ENCODE measurements around the gene IL1R2.

Gene IL1R2, protein sequence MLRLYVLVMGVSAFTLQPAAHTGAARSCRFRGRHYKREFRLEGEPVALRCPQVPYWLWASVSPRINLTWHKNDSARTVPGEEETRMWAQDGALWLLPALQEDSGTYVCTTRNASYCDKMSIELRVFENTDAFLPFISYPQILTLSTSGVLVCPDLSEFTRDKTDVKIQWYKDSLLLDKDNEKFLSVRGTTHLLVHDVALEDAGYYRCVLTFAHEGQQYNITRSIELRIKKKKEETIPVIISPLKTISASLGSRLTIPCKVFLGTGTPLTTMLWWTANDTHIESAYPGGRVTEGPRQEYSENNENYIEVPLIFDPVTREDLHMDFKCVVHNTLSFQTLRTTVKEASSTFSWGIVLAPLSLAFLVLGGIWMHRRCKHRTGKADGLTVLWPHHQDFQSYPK

DNA sequence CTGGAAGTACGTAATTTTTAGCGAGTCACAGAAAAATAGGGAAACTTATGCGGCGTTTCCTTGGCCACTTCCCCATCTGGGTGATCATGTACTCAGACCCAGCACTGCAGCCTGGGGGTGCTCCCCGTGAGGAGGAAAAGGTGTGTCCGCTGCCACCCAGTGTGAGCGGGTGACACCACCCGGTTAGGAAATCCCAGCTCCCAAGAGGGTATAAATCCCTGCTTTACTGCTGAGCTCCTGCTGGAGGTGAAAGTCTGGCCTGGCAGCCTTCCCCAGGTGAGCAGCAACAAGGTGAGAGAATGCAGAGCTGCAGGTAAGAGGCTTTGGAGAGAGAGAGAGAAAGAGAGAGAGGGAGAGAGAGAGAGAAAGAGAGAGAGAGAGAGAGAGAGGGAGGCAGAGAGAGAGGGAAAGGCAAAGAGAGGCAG, at the start of gene IL1R2:
TSS of gene IL1R2 (plus strand) at position 240 of the 425 bp plus-strand sequence. CDS start 16,616 bp downstream, outside the sequence.
- no peak for DNase-seq

DNA sequence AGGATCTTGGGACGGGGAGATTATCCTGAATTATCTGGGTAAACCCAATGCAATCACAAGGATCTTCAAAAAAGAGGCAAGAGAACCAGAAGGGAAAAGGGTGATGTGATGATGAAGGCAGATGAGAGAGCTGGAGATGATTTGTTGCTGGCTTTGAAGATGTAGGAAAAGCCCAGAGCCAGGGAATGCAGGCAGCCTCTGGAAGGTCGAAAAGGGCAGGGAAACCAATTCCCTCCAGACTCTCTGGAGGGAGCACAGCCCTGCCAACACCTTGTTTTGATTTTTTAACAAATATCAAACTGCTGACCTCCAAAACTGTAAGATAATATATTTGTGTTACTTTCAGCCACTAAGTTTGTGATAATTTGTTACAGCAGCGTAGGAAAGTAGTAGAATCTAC, 48.9 kb upstream of the IL1R2 start:
- no peak for DNase-seq

DNA sequence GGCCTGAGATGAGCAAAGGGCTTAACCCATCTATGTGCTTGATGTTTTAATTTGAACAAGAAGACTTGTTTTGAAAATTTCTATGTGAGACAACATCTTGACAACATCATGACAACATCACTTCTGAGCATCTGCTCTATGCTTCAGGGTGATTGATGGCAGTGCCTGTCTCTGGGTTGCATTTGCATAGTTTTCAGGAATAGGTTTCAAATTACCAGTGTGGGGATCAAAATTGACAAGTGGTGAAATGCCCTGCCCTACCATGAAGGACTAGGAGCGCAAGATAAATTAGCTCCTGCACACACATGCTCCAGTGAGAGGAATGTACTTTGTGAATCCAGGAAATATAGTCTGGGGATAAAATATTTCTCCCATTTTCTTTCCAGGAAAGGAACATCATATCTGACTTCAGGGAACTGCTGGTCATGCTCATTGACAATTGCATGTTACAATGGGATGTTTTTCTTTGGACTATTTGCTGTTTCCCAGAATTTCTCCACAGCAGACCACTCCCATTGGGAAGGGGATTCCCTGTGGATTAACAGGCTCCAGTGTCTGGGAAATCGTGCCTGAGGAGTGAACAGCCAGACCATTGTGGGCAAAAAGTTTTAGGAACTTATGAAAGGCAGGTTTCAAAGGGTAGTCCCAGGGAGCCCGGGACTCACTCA, 45.3 kb upstream of the IL1R2 start:
- no peak for DNase-seq

DNA sequence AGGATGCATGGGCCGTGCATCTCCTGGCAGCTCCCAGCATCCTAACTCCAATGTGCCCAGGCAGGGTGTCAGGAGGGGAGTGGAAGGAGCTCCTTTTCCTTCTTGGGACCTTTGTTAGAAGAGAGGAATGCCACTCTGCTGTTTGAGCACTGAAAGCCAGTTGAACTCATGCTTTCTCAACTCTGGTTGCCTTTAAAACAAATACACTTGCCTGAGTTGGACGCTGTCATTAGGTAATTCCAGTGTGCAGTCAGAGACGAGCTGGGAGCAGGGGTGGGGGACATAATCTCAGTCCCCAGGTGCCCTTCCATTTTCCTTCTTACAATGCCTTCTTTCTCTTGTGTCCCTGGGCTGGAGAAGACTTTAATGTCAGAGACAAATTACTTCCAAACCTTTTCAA, 44.4 kb upstream of the IL1R2 start:
- no peak for DNase-seq

DNA sequence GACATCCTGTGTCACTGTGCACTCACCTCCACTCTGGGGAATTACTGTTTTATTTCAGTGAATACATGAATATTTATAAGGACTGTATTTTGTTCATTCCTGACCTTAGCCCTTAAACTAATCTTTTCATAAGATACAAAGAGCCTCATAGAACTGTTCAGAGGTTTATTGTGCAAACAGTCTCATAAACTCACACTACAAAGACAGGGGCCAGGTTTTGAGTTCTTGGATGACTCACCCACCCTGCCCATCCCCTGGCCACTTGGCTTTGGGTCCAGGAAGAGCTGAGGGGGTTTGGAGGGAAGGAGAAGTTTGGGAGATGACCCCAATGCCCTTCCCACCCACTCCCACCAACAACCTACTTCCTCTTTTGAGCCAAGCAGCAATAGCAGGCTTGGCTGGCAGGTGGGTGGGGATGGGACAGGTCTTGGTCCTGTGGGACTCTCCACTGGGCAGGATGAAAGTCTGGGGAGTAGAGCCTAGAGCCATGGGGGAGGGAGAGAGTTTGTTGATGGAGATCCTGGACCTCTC, 43.1 kb upstream of the IL1R2 start:
- no peak for DNase-seq

DNA sequence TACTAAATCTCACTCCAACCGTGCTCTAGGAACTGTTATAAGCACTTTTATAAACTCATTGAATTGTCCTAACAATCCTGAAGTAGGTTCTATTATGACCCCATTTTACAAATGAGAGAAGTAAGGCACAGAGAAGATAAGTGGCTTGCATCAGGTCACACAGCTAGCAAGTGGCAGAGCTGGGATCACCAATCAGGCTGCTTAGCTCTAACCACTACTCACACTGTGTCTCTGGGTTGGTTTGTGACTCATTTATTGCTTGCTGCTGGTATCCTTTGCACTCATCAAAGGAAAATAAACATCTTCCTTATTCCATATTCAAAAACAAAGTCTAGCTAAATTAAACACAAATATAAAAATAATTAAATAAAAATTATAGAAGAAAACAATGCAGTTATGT, 42.5 kb upstream of the IL1R2 start:
- no peak for DNase-seq

DNA sequence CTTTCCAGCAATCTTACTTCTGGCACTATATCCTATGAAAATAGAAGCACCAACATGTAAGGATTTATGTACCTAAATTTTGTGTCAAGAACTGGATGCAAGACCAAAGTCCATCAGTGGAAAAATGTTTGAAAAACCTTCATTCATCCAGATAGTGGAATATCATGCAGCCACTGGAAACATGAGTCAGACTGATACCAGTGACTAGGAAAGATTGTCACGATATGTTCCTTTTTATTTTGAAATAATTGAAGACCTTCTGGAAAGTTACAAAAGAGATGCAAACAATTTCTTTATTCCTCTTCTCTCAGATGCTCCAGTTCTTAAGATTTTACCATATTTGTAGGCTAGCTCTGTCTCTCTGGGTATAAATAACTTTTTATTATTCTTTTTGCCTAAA, 40.5 kb upstream of the IL1R2 start:
- no peak for DNase-seq

DNA sequence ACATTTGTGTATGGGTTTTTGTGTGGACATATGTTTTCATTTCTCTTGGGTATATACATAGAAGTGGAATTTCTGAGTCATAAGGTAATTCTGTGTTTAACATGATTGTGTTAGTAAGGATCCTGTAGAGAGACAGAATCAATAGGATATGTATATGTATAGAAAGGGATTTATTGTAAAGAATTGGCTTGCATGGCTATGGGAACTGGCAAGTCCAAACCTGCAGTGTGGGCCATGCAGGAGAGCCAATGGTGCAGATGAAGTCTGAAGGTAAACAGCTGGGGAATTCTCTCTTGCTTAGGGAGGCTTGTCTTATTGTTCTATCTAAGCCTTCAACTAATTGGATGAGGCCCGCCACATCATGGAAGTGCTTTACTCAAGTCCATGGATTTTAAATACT, 39.2 kb upstream of the IL1R2 start:
- no peak for DNase-seq

DNA sequence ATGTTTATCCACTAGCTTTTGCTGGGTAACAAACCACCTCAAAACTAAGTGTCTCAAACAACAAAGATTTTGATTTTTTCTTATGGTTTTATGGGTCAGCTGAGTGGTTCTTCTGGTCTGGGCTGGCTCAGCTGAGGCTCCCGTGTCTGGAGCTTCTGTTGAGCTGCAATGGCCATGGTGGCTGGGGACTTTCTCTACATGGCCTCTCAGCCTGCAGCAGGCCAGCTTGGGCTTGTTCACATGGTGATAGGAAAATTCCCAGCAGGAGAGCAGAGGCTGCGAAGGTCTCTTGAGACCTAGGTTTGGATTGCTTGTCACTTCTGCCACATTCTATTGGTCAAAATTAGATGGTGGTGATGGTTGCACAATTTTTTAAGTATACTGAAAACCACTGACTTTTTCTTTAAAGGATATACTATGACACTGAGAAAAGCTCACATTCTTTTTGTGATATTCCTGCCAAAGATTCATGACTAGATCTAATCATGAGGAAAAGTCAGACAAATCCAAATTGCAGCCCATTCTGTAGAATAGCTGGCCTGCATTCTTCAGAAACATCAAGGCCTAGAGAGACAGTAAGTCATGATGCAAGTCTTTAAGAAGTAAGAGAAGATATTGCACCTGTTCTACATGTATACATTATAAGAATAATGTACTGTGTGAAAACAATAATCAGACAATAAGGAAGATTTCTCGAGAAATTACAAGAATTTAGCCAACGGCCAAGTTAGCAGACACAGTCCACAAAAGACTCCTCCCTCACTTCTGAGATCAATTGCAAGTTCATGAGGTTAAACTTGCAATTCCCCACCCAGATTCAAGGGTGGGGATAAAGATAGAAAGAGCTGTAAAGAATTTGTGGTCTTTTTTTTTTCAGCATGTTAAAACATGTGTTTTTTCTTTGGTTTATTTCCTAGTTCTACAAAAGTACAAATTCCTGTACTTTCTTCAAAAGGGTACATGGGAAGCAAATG, 35.0 kb upstream of the IL1R2 start:
- DNase-seq, result no peak

DNA sequence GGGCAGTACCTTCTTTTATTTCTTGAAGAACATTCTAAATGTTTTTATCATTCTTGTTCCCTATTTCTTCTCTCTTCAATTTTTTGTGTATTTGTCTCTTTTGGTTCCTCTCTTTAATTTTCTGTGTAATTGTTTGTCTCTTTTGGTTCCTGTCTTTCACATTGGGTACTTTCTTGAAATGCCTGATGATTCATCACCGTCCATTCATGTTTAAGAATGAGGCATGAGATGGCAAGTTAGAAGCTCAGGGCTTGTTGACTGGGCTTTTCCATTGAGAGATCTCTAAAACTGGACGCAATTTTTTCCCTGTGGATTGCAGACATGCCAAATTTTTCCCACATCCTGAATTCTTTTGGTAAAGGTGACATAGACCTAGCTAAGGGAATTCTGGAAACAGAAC, 33.7 kb upstream of the IL1R2 start:
- no peak for DNase-seq

DNA sequence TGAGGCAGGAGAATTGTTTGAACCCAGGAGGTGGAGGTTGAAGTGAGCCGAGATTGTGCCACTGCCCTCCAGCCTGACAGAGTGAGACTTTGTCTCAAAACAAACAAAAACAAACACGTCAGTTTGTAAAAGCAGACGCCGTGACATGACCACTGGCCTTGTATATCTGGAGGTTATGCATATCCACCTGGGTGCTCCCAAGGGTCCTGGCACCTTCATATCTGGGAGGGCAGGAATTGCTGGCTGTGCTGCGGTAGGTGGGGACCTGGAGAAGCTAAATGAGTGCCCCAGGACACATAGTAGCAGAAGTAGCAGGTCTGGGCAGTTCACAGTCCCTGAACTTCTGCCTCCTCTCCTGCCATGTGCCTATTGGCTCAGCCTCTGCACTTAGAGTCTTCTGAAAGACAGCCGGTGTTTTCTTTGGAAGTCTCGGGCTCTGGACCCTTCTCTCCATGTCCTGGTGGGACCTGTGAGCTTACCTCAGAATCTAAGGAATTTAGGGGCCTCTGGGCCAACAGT, 30.9 kb upstream of the IL1R2 start:
- DNase-seq, result no peak

DNA sequence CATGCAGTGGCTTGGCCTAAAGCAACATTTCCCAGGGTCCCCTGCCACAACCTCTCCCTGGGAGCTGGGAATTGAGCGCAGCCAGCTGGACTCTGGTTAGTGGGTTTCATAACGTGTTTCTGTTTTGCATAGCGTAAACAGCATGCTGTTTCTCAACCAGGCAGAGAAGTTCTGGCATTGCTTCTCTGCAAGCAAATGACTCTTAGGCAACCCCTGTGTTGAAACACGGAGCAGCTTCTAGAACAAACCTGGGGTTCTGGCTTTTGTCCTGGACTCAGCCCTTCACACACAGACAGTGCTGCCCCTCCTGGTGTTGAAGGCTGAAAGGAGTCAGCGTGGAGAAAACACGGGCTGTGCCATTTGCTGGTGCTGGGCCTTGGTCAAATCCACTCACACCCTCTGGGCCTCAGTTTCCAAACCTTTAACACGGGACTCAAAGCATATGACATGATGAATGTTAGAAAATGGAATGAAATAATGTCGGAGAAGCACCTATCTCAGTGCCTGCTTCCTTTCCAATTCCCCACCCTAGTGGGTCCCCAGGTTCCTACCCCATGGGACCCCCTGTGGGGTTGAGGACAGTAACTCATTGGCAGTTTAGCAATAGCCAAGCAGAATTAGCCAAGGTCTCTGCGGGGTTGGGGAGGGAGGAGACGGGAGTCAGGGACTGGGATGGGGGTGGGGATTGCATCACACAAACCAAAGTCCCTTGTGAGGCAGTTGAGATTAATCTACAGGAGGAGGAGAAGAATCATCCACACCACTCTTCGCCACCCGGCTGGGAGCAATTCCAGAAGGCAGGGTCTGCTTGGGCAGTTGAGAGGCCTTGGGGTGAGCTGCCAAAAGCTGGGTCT, 30.2 kb upstream of the IL1R2 start:
- no peak for DNase-seq

DNA sequence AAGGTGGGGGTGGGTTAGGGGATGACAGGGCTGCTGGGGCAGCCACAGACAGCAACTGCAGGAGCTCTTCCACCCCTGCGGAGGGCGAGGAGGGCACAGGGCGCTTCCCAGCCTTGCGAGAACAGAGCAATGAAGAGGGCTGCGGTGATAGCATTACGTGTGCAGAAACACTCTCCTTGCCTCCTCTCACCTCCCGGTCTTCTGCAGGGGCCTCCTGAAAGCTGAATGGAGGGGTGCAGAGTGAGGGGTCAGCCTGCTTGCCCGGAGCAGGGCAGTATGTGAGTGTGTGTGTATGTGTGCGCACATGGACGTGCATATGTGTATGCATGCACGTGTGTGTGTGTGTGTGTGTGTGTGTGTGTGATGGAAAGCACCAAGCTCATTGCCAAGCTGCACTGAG, 29.5 kb upstream of the IL1R2 start:
- no peak for DNase-seq

DNA sequence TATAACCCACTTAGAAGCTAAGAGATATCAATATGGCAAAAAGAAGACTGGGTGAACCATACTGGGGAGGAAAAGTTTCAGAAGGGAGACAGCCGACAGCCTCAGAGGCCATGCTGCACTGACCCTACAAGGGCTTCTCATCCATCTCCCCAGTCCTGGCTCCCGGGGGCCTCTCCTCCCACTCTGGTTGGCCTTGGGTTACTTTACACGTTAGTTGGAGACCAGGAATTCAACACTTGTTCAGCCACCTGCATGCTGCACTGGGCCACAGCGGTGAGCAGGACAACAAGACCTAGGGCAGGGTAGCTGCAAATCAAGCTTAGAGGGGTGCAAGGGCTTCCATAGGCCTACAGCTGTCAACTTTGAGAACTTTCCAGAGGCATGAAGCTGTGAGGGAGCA, 28.6 kb upstream of the IL1R2 start:
- DNase-seq, result no peak

DNA sequence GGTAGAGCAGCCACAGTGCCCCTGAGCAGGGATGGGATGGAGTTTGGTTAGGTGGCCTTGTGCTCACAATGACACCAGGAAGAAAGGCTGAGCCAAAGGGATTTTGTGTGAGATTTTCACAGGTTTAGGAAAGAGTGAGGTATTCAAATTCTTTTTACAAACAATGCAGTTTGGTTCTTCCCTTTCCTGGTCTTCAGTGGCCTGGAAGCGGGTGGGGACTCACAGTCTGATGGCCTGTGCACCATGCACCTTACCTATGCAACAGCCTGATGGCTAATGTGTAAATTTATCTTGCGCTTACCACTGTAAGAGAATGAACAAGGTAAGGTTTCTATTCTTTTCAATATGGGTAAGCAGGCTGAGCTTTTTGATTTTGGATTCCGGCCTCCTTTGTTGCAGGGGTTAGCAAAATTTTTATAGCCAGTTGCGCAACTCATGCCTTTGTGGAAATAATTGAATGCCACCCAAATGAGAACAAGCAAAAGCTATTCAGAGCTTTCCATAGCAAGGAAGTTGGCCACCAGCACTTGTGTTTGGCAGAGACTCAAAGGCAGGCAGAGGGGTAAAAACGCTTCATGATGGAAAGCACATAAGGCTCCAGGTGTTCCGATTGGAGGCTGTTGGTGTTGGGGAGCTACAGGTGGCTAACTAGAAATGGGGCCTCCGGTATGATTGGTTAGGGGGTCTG, 23.8 kb upstream of the IL1R2 start:
- DNase-seq, result no peak

DNA sequence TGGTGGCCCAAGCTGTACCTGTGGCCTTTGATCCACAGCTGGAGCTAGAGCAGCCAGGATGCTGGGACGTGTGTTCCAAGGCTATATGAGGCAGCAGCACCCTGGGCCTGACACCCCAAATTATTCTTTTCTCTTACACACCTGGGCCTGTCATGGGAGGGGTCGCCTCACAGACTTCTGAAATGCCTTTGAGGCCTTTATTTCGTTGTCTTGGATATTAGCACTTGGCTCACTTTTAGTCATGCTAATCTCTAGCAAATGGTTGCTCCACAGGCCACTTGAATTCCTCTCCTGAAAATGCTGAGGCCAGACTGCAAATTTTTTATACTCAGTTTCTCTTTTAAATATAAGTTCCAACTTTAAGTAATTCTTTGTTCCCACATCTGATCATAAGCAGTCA, 22.0 kb upstream of the IL1R2 start:
- DNase-seq, result no peak

DNA sequence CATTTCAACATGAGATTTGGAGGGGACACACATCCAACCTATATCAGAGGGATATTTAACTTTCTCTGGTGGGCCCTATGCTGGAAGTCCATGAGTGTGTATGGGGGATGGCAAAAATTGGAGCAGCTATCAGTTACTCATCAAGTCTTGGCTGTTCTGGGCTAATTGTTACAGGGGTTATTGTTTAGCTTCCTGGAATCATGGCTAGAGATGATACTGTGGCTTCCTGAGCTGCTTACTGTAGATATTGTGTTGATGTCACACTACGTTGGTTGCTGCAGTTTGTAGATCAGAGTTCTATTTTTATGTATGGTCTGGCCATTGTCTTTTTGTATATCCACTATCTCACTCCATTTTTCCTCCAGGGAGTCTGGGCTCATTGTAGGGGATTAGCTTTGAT, 20.9 kb upstream of the IL1R2 start:
- DNase-seq, result no peak

DNA sequence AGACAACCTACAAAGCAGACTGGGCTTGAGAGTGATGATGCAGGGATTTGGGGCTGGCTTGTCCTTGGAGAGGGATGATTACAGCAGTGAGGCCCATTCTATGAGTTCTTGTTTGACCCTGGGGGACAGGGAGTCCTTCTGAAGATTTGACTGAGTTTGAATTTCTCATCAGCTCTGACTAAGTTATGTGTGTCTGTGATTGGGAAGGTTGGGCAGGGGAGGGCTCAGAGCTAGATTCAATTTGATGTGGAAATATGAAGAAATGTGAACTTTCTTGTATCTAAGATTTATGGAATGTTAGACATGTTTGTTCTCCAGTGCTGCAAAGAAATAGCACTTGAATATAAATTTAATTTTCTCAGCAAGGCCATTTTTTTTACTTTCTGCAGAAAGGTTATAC, 19.9 kb upstream of the IL1R2 start:
- DNase-seq, result no peak

DNA sequence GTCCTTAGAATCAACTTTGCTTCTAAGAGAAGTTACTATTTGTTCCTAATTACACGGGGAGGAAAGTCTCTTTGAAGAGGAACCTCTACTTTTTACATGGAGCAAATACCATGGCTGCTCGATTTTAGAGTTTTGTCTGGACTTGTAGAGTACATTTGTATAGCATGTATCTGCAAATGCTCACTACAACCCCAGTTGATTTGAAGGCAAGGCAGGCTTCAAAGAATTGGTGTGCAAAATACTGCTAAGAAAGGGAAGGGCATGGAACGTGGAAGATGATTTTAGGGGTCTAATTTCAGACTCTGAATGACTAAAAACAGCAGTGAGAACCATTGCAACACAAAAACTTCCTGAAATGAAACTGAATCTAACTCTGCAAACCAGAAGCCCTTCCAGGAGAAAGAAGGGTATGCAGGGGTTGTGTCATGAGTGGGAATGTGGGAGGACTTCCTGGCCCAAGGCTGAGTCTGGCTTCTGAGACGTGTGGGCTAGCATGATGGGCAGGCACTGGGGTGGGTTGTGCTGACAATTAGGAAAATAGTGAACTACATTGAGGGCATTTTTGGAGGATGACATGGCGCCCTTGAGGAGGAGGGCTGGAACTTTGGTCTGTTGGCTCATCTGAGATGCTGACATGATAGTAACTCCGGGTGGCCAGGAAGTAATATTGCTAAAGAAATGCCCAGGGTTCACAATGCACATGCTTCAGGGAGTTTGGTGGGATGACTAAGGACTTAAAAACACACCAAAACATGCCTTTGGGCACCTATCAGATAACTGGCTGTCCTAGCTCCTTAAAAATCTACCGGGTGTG, 18.9 kb upstream of the IL1R2 start:
- DNase-seq, result no peak

DNA sequence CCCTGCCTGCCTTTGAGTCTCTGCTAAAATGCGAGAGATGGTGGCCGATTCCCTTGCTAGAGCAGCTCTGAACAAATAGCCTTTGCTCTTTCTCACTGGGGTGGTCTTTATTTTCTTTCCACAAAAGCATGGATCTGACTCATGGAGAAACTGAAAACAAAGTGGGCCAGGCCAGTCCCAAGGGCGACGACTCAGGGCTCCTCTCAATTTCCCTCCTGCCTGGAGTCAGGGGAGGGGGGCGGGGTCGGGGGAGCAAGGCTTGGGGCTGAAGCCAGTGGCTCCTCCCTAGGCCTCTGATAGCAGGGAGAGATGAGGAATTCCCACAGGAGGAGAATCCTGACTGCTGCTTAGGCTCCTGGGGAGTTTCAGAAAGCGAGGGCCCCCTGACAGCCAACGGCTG, 17.1 kb upstream of the IL1R2 start:
- no peak for DNase-seq
